OCI-M2 (cell line): ENCODE measurements around the gene FSD1L.
"Not testable (repeated sequence)": the region's sequence is repeated elsewhere in the genome, so short reads cannot be mapped to it uniquely, and the experiment has no call there.

Source experiments
- DNase-seq: peaks from one replicate; lab custom pipeline; 2025; ENCODE audit not compliant: unreplicated experiment; lab: John Stamatoyannopoulos, UW

FSD1L gene

GRCh38 chr9:105483618-105484017 is 35.8 kb downstream of the FSD1L start:
- no peak for DNase-seq

GRCh38 chr9:105484226-105484625 is 36.4 kb downstream of the FSD1L start:
- no peak for DNase-seq

- no peak for DNase-seq
Measured at GRCh38 chr9:105485131-105485530, 37.3 kb downstream of the FSD1L start.

GRCh38 chr9:105496826-105497225 is 49.0 kb downstream of the FSD1L start:
- no peak for DNase-seq

GRCh38 chr9:105497704-105498103 is 49.9 kb downstream of the FSD1L start:
- no peak for DNase-seq

- no peak for DNase-seq
Measured at GRCh38 chr9:105500108-105500766, 52.4 kb downstream of the FSD1L start.

- no peak for DNase-seq
Measured at GRCh38 chr9:105501414-105501813, 53.6 kb downstream of the FSD1L start.

GRCh38 chr9:105502276-105502675 is 54.4 kb downstream of the FSD1L start:
- no peak for DNase-seq

- no peak for DNase-seq
Measured at GRCh38 chr9:105503881-105504280, 56.0 kb downstream of the FSD1L start.

- no peak for DNase-seq
Measured at GRCh38 chr9:105507096-105507790, 59.4 kb downstream of the FSD1L start.

- no peak for DNase-seq
Measured at GRCh38 chr9:105508530-105508929, 60.7 kb downstream of the FSD1L start.

- DNase-seq = no peak
Measured at GRCh38 chr9:105510024-105510423, 62.2 kb downstream of the FSD1L start.

GRCh38 chr9:105511446-105511845 is 63.6 kb downstream of the FSD1L start:
- DNase-seq = no peak

- no peak for DNase-seq
Measured at GRCh38 chr9:105515811-105516413, 68.1 kb downstream of the FSD1L start.

- DNase-seq = not testable (repeated sequence)
Measured at GRCh38 chr9:105519710-105520369, 72.0 kb downstream of the FSD1L start.

GRCh38 chr9:105520992-105521391 is 73.2 kb downstream of the FSD1L start:
- not testable (repeated sequence) for DNase-seq

- not testable (repeated sequence) for DNase-seq
Measured at GRCh38 chr9:105522618-105523385, 75.0 kb downstream of the FSD1L start.

GRCh38 chr9:105531530-105531929 is 83.7 kb downstream of the FSD1L start:
- DNase-seq = no peak

GRCh38 chr9:105535920-105536668 is 88.3 kb downstream of the FSD1L start:
- no peak for DNase-seq

- no peak for DNase-seq
Measured at GRCh38 chr9:105539452-105539851, 91.6 kb downstream of the FSD1L start.
